HepG2 (cell line): ENCODE measurements around the gene SMIM14. TPM values are rescaled to one million over a fixed set of nuclear protein-coding genes. Genes with fewer than 3 reads are reported as not detected.

Experiments
- E2F1 ChIP-seq: sonication (generic); formaldehyde crosslinking; IDR thresholded peaks from 2 replicates; pipeline ENCODE4 v1.5.0; 2020; ENCODE audit warnings: missing genetic modification reagents
- HNF4G ChIP-seq, 2 experiments: sonication (generic) in 1 of 2; formaldehyde crosslinking in 1 of 2; IDR thresholded peaks; 2 replicates each; pipeline versions ENCODE4 v1.4.0 to v1.6.1; 2011 to 2020; ENCODE audit warnings: borderline replicate concordance in 2 of 2, low read depth in 2 of 2, mild to moderate bottlenecking in 2 of 2, low read length in 1 of 2, missing genetic modification reagents in 1 of 2, moderate library complexity in 1 of 2
- MXI1 ChIP-seq: IDR thresholded peaks from 3 replicates; pipeline ENCODE4 v1.6.1; 2012; ENCODE audit warnings: low read depth, low read length, inconsistent platforms, borderline replicate concordance
- NFIC ChIP-seq: IDR thresholded peaks from 2 replicates; pipeline ENCODE4 v1.6.1; 2012; ENCODE audit warnings: mild to moderate bottlenecking, low read length, inconsistent platforms
- POLR2AphosphoS2 ChIP-seq: IDR thresholded peaks from 2 replicates; pipeline ENCODE4 v1.6.1; 2011; ENCODE audit warnings: low read depth, low read length, improper control_type of control experiment
- SMAD3 ChIP-seq: sonication (generic); formaldehyde crosslinking; IDR thresholded peaks from 2 replicates; pipeline ENCODE4 v1.4.0; 2020; ENCODE audit warnings: missing genetic modification reagents
- TEAD3 ChIP-seq: optimal IDR thresholded peaks from 2 replicates; pipeline ENCODE3; 2016; ENCODE audit warnings: borderline replicate concordance
- ZNF292 ChIP-seq: sonication (generic); formaldehyde crosslinking; IDR thresholded peaks from 2 replicates; pipeline ENCODE4 v1.8.1; 2022; ENCODE audit warnings: mild to moderate bottlenecking, low read depth, missing genetic modification reagents, borderline replicate concordance
- ZNF33A ChIP-seq: sonication (generic); formaldehyde crosslinking; IDR thresholded peaks from 2 replicates; pipeline ENCODE4 v1.5.1; 2020; ENCODE audit warnings: missing genetic modification reagents, mild to moderate bottlenecking, moderate library complexity, borderline replicate concordance
- ZNF543 ChIP-seq: sonication (generic); formaldehyde crosslinking; IDR thresholded peaks from 2 replicates; pipeline ENCODE4 v1.4.0; 2020; ENCODE audit warnings: mild to moderate bottlenecking, missing genetic modification reagents
- polyA plus RNA-seq, 8 experiments: library from polyadenylated mRNA; depleted of rRNA in 3 of 8; stranded (reverse) in 7 of 8; unstranded in 1 of 8; fragments of >200 nt; fragmentation: Illumina TruSeq in 4 of 8; extraction: Trizol in 4 of 8; gene quantifications; 2 replicates each; pipeline versions ENCODE4 v1.2.1 to v1.2.3, GENCODE V29; 2011 to 2016; ENCODE audit warnings: low read depth in 4 of 8, missing spikeins in 1 of 8, mixed read lengths in 1 of 8; ENCODE audit not compliant: insufficient read depth in 1 of 8
- total RNA-seq, 5 experiments: library from RNA; depleted of rRNA; stranded (reverse); fragments of >200 nt; fragmentation: Illumina TruSeq; extraction: Trizol; gene quantifications; 2 replicates each; pipeline ENCODE4 v1.2.3, GENCODE V29; 2016; ENCODE audit warnings: low read depth in 1 of 5
- TF ChIP-seq, protein P1 (sequence below): fragments of 450-650 bp; IDR thresholded peaks from 2 replicates; pipeline ENCODE4 v1.6.1; 2016

SMIM14 gene
- total and polyA plus RNA-seq, 2 of the 13 experiments (the other 11 are each of a cell fraction or from before 2014, with no cell fraction given): 16.3 to 28.1 TPM

GRCh38 chr4:39565878-39566600 is 72.6 kb downstream of the SMIM14 start (continued):
- no peak for TF ChIP-seq ZNF33A (CRISPR knock-in tag)
- TF ChIP-seq POLR2AphosphoS2: no peak
- TF ChIP-seq TEAD3 (CRISPR knock-in tag): no peak
- no peak for TF ChIP-seq E2F1
- TF ChIP-seq ZNF543 (CRISPR knock-in tag): no peak
- TF ChIP-seq HNF4G (IDR thresholded peaks at IDR 0.05; ENCODE audit: borderline replicate concordance, low read depth, low read length): no peak
- no peak for TF ChIP-seq HNF4G (CRISPR knock-in tag; IDR thresholded peaks at IDR 0.05; ENCODE audit: borderline replicate concordance, low read depth)
- TF ChIP-seq ZNF292 (CRISPR knock-in tag): no peak
- TF ChIP-seq MXI1: no peak
- TF ChIP-seq, protein P1, sequence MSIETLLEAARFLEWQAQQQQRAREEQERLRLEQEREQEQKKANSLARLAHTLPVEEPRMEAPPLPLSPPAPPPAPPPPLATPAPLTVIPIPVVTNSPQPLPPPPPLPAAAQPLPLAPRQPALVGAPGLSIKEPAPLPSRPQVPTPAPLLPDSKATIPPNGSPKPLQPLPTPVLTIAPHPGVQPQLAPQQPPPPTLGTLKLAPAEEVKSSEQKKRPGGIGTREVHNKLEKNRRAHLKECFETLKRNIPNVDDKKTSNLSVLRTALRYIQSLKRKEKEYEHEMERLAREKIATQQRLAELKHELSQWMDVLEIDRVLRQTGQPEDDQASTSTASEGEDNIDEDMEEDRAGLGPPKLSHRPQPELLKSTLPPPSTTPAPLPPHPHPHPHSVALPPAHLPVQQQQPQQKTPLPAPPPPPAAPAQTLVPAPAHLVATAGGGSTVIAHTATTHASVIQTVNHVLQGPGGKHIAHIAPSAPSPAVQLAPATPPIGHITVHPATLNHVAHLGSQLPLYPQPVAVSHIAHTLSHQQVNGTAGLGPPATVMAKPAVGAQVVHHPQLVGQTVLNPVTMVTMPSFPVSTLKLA: no peak
- TF ChIP-seq NFIC: no peak
- TF ChIP-seq SMAD3 (CRISPR knock-in tag): no peak
